NOMO-1 treated with dmso at 0.1 percent for 144 hours (cell line): ENCODE results near the gene PLEKHG7.
"Not testable (repeated sequence)": the region's sequence is repeated elsewhere in the genome, so short reads cannot be mapped to it uniquely, and the experiment has no call there.

Experiments
- DNase-seq: peaks from one replicate; lab custom pipeline; 2025; ENCODE audit not compliant: unreplicated experiment; lab: John Stamatoyannopoulos, UW

The PLEKHG7 gene, protein sequence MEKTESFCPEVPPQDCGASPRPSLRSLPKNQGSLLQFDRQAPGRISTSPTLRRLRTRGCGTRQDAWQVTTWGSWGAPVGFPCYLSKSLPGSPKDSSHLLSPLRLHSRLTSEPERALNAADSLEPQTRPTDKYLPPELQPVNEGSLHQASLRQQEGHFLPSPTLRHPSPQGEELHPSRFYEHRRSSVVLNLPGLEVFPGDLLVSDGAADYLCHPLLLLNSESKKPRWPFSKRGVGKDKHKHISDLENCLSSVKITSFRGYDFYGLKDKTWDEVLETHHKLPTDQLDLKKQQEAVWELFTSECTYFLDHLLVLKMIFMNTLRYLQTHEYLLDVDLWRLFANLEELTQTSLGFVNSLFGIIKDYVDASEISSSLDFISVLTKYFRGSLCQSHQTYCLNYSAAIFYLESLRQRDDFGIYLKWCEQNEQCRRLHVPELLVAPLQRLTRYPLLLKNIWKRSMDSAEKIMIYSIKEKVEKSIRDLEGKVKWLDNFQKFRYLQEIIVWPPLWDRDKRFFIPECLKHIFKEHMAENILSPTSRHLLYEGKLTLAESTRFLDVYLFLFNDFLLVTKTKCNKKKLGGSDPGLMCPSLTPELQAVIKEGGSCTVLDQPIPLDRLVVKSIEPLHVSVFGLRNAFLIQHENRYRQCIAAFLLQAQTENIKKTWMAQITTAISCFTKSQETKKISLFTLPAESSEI

DNA sequence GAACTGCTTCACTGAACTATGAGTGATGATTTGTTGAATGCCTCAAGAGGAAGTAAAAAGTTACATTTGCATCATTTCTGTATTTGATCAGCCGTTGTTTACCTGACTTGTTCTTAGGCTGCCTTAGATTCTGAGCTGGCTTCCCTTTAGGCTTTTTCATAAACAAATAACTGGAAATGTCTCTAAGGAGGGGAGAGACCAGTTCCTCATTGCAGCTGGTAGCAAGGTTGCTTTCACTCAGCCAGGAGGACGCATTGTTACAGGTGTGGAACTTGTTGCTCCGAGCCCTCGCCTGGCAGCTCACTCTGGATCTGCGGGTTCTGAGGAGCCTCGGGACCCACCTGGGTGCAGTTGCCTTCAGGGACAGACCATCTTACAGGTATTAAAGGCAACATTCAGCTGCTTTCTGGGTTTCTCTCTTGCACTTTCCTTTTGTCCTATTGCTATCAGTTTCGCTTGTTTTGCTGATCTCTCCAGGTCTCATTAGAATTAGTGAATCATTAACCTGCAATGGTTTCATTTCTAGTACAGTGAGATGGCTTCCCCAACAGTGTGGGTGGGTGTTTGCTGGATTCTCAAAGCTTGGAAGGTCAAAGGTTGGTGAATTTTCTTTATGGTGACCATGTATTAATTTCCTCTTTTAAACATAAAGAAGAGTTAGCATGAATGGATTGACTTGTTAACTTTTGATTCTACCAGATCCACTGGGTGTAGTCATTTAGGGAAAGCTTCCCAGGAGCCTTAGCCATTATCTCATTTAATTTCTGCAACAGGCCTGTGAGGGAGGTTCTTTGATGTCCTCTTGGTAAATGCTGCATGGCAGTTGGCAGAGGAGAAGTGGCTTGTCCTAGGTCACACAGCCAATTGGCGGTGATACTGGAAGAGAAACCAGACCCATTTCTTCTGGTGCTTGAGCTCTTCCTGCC is at the start of gene PLEKHG7:
Gene PLEKHG7, plus strand, starts transcription at position 236 of the 926 bp plus-strand sequence. CDS start 3,643 bp downstream, outside the sequence.
- DNase-seq: no peak

DNA sequence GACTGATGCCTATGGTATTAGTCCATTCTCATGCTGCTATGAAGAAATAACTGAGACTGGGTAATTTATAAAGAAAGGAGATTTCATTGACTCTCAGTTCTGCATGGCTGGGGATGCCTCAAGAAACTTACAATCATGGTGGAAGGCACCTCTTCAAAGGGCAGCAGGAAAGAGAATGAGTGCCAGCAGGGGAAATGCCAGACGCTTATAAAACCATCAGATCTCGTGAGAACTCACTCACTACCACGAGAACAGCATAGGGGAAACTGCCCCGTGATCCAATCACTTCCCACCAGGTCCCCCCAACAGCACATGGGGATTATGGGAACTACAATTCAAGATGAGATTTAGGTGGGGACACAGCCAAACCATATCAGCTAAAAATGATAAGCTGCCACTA is 48.5 kb upstream of the PLEKHG7 start:
- not testable (repeated sequence) for DNase-seq

DNA sequence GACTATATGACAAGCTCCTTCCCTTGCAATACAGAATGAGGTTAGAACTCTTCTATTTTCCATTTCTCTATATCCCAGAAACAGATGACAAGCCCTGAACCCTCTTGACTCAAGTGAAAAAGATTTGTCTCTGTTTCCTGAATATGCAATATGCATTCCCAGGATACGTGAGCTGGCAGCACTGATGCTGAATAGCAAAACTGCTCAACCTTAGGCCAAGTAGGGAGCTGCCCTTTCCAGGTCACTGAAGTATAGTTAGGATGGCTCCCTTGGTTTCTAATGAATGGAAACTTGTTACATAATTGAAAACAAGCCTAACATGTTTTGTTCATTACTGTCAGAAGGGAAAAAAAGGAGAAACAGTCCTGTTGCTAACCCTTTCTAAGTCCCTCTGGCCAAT is 47.9 kb upstream of the PLEKHG7 start:
- no peak for DNase-seq

DNA sequence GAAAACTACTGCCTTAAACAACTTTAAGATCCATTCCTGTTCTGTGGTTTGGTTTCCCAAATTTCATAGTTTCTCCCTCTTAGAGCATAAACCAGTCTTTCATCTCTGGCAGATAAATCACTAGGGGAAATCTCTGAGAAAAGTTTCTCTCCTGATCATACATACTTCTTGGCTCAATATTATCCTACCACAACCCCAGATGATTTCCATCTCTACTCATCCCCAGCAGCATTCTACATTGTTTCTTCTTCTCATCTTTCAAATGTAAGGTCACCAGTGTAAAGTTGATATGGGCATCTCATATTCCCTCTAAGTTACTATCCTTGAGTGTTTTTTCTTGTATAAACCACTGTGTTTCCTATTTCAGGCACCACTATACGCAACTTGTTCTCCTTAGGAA is 45.9 kb upstream of the PLEKHG7 start:
- no peak for DNase-seq

DNA sequence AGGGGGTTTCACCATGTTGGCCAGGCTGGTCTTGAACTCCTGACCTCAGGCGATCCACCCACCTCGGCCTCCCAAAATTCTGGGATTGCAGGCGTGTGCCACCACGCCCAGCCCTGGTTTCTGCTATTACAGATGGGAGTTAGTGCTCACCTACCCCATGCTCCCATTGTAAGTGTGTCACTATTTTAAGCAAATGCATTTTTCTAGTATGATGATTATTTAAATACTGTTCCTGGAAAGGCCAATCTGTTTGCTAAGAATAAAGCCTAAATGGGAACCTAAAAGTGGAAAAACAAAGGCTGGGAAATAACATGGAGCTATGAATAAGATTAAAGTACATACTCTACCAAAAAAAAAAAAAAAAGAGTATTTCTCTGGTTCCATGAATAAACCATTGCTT is 45.0 kb upstream of the PLEKHG7 start:
- DNase-seq: no peak

DNA sequence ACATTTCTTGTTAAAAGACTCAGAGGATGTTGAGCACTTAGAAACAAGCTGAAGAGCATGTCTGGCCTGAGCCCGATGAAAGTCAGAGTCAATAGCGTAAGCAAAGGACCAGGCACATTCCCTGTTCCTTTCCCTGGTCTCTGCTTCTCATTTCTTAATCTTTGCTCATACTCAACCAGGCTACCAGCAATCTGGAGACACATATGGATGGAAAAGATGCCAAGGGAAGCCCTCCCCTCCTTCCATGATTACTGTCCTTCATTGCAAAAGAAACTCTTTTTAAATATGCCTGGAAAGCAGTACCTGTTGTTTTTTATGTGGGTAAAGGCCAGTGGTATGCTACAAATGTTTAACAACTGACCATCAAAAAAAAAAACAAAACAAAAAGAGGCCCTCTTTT is 44.2 kb upstream of the PLEKHG7 start:
- no peak for DNase-seq

DNA sequence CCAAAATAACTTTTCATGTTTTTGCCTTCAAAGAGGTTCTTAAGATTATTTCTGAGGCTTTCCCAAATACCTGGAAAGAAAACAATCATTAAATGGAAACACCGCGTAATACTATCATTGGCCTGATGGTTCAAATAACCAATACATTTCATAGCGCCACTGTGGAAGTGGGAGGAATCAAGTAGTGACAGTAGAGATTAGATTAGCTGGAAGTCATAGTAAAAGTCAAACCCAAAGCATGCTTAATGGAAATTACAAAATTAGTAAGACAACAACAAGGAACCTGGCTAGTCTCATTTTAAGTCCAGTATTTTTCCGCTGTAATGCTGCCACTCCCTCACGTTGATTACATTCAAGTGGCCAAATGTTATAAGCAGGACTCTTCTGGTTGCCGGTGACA is 41.5 kb upstream of the PLEKHG7 start:
- DNase-seq: no peak

DNA sequence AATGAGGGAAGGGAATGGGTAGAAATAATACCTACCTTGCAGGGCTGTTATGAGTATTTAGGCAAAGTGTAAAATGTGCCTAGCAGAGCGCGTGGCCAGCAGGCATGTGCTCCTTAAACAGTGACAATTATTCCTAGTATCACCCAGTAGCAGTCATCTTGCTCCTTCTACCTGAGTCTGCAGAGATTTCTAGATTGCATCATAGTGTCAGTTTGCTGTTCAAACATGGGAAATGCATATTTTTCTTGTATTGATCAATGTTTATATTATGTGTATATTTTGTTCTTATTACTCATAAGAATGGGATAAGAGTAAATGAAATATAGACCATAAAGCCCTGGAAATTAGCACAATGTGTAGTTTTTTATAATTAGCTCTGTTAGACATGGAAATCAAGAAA is 37.3 kb upstream of the PLEKHG7 start:
- DNase-seq: no peak

DNA sequence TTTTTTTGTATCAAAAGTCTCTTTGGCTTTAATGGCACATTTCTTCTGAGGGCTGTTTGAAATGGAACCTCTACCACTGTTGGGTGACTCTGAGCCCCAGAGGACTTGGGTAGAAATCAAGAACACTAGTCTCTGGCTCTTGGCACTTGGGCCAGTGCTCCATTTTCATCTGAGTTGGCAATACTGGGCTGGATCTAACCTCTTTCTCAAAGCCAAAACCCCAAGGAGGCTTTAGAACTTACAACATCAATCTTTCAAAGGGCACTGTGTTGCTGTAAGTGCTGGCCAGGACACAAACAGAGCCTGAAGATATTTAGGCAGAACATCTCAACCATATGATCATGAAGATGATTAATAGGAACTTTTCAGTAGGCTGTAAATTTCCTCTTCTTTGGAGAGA is 34.0 kb upstream of the PLEKHG7 start:
- no peak for DNase-seq

DNA sequence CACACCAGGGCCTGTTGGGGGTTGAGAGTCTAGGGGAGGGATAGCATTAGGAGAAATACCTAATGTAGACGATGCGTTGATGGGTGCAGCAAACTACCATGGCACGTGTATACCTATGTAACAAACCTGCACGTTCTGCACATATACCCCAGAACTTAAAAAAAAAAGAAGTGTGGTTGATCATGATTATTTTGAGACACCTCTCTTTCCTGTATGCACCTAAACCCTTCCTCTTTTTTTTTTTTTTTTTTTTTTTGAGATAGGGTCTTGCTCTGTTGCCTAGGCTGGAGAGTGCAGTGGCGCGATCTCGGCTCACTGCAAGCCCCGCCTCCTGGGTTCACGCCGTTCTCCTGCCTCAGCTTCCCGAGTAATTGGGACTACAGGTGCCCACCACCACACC is 31.3 kb upstream of the PLEKHG7 start:
- DNase-seq: not testable (repeated sequence)

DNA sequence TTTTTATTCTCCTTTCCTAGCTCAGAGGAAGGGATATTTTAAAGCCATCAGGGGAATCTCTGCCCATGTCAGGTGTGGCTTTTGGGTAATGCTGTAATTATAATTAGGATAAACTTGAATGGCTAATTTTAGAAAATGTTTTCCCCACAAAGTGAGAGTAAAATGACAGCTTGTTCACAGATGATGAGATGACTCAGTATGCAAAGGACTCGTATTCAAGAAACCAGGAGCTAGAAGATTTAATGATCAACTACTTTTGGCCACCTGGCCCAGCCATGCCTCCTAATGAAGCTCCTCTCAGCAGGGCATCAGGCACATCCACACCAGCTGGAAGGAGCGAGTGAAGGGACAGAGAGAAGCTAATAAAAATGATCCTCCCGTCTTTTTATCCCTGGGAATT is 29.0 kb upstream of the PLEKHG7 start:
- DNase-seq: no peak

DNA sequence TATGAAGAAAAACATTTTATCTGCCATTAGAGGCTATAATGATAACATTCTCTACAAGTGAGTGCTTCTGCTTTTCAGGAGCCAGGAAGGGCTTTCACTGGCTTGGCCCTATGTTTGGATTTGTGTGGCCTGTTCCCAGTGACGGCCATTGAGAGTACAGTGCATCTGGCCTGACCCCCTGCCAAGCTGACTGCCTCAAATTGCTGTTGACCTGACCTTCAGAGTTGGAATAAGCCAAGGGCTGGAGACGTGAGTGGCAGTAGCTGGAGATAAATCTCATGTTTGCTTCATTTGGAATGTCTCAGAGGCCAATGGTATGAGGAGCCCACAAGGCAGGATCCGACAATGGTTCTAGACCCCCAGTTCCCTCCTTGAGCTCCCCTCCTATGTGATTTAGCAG is 28.3 kb upstream of the PLEKHG7 start:
- DNase-seq: no peak

DNA sequence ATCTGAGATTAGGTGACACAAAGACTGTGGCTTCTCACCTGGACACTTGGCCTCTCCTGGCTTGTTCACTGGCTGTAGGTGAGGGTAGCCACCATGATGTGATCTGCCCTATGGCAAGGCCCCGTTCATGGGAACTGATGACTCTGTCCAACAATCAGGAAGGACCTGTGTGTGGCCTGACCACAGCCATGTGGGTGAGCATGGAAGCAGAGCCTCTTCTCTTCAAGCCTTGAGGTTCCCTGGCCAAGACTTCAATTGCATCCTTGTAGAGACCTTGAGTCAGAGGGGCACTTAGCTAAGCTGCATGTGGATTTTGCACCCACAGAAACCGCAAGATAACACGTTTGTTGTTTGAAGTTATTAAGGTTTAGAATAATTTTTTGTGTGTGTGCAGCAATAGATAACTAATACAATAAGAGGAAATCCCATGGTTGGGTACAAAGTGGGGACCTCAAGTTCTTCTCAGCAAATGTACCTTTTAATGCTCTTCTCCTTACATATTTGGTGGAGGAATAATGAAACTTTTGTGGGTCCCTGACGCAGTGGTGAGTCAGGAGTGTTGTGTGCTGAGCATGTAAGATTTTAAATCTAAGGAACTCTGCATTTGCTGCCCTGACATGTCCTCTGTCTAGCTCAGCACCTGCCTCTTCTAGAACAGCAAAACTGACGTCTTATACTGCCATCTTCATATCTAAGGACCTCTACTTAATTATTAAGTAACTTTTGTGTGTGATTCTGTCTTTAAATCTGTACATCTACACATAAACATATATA is 27.5 kb upstream of the PLEKHG7 start:
- no peak for DNase-seq

DNA sequence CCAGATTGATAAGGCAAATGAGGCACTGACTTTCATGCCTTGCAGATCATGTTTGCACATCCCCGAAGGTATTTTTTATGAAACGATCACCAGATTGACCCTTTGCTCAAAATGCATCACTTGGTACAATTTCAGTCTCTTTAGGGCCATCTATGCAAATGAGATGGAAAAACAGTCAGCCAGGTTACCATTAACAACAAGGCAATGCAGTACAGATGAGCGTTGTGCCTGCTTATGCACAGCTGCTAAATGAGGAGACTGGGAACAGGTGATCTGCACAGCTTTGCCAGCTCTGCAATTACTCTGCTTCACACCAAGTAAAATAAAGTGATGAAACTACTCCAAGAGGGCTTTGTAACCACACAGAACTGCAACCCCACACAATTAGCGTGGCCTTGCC is 26.1 kb upstream of the PLEKHG7 start:
- DNase-seq: no peak

DNA sequence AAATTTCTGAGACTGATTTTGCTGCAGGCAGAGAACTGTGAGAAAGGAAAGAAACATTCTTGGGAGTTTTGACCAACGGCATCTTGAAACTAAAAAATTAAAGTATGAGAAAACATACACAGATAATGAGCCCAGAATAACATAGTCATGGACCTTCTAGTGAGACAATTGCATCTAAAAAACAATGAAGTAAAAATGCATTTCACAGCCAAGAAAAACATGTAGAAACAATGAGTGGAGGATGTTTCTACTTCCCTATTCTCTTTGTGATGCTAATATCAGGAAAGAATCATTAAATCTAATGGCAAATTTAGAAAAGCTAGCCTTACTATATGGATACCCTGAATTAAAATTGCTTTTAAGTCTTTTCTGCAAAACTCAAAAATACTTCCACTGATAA is 12.2 kb upstream of the PLEKHG7 start:
- DNase-seq: no peak

DNA sequence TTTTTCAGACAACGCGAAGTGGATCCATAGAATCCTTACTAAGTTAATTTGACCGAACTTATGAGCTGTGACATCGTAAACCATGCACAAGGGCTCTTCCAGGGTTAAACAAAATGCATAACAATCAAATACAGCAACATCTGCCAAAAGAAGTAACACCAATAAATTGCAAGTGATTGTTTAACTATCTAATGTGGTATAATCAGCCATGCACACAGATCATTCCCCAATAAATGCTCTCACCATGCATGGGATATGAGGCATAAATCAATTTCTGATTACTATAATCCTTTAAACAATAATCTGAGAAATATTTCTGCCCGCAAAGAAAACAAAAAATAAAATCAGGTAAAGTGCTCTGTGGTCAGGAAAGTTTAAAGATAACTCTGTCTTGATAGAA is 7.7 kb upstream of the PLEKHG7 start:
- no peak for DNase-seq

DNA sequence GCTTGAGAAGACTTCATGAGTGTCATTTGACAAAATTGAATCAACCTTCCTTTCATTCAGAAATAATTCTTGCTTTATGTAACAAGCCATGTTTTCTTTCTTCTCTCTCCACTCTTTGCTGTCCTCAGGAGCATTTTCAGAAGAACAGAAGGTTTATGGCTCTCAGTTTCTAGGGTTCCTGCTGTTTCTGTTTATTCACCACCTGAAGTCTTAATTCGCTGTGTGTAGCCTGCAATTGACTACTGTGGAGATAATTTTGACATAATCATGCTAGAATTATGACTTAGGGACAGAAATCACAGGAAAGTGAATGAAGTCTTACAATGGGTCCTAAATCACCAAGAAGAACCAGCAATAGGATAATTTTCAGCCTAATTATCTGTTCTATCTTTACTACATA is 7.2 kb upstream of the PLEKHG7 start:
- DNase-seq: no peak

DNA sequence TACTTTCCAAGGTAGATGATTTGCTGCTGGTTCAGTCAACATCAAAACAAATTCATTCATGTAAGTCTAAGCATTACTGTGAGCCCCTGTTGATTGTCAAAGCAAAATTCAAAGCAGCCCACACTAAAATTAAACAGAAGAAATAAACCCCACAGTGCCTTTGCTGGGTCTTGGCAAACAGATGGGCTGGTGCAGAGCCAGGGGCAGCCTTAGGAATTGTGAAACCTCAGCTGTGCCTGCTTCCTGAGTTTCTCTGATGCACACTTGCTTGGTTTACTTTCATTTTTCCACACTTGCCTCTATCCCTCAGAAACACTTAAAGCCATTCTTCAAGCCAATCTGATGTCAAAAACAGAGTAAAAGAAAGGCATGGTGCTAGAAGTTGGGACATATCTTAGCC is 6.6 kb upstream of the PLEKHG7 start:
- DNase-seq: no peak

DNA sequence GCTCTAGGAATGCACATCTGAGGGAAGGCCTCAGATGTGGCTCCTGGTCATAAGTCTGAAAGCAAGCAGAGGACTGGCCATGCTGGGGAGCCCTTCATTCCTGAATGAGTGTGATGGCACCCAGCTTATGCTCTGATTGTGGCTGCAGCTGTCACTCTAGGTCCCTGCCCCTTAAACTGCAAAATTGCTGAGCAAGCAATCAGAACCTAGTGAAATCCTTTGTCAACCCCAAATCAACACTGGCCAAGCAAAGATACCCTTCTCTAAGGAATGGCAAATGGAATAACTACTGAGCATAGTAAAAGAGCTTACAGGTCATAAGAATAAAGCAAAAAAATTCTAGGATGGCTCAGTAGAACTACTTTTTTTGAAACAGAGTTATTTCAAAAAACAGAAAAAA is 4.3 kb upstream of the PLEKHG7 start:
- DNase-seq: no peak

DNA sequence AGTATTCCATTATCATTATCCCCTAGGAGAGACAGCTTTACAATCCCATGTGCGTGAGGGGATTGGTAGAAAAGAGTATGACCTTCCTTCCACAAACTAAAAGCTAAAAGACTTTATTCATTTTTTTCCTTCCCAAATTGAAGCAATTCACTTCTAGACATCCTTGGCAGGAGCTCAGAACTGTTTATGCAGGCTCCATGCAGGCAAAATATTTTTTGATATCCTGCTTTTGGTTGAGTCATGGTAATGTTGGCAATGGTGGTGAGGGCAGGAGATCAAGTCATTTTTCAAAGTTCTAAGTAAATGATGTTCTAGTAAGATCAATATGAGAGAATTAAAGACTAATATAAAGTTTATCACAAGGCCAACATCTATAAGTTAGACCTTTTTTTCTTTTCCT is 1.3 kb upstream of the PLEKHG7 start:
- DNase-seq: no peak

DNA sequence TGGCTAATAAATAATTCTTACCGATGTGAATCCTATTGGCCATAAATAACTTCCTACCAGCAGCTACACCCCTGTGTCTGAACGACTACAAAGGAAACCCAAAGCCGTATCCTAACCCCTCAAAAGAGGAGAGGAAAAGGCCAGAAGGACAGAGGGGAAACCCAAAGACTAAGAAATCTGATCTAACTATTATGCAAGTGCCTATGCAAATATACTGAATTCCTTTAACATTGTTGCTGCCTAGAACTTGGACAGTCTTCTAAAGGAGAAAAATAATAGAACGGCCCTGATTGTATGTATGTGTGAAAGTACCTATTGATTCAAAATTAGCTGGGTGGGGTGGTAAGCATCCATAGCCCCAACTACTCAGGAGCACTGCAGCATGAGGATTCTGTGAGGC is 997 bp downstream of the PLEKHG7 start:
- DNase-seq: no peak
